Measurements from ENCODE around the gene ZCCHC12. TPM values are rescaled to one million over a fixed set of nuclear protein-coding genes. Genes with fewer than 3 reads are reported as not detected.
"Not testable (repeated sequence)": the region's sequence is repeated elsewhere in the genome, so short reads cannot be mapped to it uniquely, and the experiment has no call there.

The ZCCHC12 gene
- total RNA-seq (2014; rRNA removed), result 0.19 TPM in 1 of 2 replicates, not detected in the other
- polyA plus RNA-seq (2012), result 0.04 TPM

DNA sequence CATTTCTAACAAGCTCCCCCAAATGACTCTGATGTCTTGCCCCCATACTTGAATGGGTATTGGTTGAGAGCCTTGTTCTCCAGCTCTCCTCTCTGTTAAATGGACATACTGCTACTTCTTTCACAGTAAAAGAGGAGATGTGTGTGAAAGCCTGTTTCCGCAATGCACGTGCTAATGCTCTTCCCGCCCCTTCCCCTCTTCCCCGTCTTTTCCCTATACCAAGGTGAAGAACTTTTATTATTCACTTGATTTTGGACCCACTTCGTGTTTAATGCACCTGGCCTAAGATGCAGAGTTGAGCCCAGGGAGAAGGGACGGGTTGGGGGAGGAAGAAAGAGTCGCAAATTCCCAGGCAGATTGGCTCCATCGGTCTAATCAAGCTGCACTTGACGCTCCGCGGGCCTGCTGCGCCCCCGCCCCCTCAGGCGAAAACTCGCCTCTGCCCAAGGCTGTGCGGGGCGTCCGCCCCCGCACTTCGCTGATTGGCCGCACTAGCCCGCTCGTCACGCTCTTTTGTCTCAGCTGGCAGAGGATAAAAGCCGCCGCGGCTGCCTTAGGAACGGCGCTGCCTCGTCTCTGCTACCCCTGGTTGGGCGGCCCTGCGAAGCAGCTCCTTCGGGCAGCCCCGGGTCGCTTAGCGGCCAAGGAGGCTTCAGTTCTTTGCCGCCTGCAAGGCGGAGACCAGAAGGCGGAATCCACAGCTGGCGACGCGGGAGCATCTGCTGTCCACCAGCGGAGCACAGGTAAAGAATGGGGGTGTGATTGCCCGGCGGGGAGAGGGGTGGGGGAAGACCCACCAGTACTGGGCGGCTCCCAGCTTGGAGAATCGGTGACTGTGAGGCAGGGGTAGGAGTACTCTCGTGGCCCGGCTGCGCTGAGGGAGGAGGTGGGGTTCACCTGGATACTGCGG is at the start of gene ZCCHC12:
TSS of gene ZCCHC12 (plus strand) at position 562 of the 910 bp plus-strand sequence. CDS start 1,421 bp downstream, outside the sequence.
- DNase-seq (ENCODE audit: low read depth), result no peak

- DNase-seq (ENCODE audit: low read depth), result no peak
Measured at GRCh38 chrX:118779581-118779980, 44.0 kb upstream of the ZCCHC12 start.

DNA sequence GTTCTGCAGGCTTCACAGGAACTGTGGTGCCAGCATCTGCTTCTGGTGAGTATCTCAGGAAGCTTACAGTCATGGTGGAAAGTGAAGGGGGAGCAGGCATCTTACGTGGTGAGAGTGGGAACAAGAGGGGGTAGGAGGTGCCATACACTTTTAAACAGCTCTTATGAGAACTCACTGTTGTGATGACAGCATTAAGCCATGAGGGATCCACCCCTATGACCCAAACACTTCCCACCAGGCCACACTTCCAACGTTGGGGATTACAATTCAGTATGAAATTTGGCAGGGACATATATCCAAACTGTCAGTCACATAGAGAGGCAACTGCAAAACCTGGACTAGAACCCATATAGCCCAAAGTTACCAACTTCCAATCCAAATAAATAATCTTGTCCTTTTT is 43.1 kb upstream of the ZCCHC12 start:
- no peak for DNase-seq (ENCODE audit: low read depth)

DNA sequence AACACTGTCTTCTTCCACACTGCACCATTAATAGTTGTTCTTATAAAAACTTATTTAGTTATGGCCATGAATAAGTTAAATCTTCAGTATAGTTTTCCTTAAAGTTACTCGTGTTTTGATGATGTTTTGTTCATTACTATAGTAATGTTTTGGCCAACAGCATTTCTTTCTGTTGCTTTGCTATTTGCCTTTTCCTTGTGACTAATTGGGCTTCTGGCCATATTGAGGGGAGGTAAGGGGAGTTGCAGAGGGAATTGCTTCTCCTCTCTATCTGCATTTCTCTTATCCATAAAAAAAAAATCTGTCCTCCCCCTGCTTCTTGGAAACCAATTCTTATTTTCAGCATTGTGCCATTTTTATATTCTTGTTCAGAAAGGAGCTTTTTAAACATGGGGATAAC is 42.7 kb upstream of the ZCCHC12 start:
- DNase-seq (ENCODE audit: low read depth), result no peak

DNA sequence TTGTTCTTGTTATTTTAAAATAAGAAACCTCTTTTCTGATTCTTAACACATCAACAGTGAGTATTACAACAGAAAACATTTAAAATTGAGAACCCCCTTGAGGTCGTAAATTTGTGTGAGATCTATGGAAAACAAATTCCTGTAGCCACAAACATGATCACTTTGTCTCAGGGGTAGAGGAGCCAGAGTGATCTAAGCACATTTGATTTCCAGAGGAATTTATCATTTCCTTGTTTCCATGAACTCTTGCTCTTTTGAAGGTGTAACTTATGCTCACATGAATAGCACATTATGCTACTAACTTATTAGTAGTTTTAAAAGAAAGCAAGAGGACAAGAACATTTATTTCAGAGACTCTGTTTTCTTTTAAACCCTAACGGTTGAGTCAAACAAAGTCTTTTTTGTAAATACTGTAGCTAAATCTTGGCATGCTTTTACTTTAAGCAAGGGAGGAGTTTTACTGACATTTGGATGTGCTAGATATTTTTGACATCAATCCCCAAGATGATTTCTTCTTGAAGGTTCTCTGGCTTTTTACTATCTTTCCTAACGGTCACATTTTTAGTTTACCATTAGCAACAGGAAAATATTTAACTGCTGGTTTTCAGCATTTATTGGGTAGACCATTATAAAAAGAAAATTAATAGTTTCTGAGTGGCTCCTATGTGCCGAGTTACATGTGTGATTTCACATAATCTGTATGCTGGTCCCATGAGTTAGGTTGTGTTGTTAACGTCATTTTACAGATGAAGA is 27.9 kb upstream of the ZCCHC12 start:
- no peak for DNase-seq (ENCODE audit: low read depth)

DNA sequence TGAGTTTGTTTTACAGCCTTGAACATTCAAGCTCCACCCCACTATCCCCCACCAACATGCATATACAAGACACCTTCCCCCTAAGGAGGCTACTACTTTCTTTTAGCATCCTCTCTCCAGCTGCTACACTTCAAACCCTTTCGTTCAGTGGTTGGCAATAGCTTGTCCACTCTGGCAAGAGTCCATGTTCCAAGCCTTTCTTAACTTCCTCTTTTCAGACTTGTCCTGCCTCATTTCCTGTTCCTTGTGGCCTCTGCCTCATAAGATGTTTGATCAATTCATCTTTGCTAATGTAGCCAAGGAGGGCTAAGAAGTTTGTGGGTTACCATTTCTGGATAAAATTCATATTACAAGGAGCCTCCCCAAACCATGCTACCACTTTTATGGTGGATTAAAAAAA is 20.8 kb upstream of the ZCCHC12 start:
- no peak for DNase-seq (ENCODE audit: low read depth)

- DNase-seq (ENCODE audit: low read depth), result peak; percentile 47
Measured at GRCh38 chrX:118807151-118808017, 16.2 kb upstream of the ZCCHC12 start.

GRCh38 chrX:118817257-118817656 is 6.4 kb upstream of the ZCCHC12 start:
- DNase-seq (ENCODE audit: low read depth), result not testable (repeated sequence)

- no peak for DNase-seq (ENCODE audit: low read depth)
Measured at GRCh38 chrX:118824173-118824730, 628 bp downstream of the ZCCHC12 start.

- DNase-seq (ENCODE audit: low read depth), result no peak
Measured at GRCh38 chrX:118825227-118825626, 1.6 kb downstream of the ZCCHC12 start.

- DNase-seq (ENCODE audit: low read depth), result peak; percentile 29
Measured at GRCh38 chrX:118839334-118839958, 15.8 kb downstream of the ZCCHC12 start.

DNA sequence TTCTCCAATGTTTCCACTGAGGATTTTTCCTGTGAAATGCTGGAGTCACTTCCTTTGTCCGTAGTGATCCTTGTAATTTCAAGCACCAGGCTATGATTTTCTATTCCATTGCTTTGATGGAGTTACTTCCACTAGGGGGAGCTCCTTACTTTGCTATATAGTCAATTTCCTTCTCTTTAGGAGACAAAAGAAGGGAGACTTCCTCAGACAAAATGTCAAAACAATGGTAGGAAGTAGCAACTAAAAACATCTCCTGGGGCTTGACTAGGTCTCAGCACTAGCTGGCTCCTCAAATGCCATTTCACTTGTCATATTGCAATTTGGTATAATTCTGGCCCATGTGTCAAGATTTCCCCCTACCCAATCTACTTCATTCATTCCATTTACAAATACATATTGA is 24.1 kb downstream of the ZCCHC12 start:
- DNase-seq (ENCODE audit: low read depth), result peak; percentile 30

DNA sequence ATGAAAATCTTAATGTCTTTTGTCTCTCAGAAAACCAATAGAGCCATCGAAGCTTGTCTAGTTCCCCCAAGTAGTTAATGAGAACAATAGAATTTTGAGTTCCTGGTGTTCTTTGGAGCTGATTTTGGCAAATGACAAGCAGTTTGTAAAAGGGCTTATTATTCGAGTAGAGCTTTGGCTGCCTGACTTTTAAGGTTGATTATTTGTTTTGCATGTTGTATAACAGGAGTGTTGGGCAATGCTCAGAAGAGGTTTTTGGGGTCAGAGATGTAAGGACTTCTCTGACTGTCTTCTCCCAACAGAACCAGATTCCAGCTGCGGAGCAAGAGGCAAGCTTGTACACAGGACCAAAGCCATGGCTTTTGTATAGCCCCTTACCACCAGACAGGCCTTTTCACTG is 30.0 kb downstream of the ZCCHC12 start:
- DNase-seq (ENCODE audit: low read depth), result no peak

DNA sequence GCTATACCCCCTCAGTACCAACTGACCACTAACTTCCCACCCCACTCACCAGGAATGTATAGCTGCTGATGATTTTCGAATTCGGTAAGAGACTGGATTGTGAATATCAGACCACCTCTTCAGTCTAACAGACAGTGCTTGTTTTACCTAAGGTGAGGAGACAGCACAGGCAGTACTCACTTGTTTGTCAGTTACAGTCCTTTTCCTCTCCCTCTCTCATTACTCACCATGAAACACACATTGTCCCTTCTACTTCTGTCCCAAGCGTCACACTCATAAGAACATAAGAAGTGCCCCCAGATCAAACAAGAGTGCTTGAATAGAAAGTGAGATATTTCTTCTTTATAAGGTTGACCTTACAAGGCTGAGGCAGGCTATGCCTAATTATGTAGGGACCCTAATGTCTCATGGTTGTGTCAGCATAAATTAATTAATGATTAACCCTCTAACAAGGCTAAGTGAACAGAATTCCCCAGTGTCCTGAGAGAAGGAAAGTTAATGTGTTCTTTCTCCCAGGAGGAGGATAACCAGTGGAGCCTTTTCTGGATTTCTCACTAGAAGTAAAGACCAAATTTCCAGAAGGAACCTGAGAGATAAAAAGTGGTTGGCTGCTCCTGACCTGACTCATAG is 32.2 kb downstream of the ZCCHC12 start:
- DNase-seq (ENCODE audit: low read depth), result no peak

DNA sequence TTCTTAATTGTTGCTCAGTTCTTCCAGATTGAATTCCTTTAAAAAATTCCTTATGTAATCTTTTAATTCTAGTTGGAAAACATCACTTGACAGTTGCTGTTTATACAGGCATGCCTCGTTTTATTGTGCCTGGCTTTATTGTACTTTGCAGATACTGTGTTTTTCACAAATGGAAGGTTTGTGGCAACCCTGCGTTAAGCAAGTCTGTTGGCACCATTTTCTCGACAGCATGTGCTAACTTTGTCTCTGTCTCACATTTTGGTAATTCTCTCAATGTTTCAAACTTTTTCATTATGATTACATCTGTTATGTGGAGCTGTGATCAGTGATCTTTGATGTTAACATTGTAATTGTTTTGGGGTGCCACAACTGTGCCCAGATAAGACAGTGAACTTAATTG is 33.4 kb downstream of the ZCCHC12 start:
- DNase-seq (ENCODE audit: low read depth), result no peak

DNA sequence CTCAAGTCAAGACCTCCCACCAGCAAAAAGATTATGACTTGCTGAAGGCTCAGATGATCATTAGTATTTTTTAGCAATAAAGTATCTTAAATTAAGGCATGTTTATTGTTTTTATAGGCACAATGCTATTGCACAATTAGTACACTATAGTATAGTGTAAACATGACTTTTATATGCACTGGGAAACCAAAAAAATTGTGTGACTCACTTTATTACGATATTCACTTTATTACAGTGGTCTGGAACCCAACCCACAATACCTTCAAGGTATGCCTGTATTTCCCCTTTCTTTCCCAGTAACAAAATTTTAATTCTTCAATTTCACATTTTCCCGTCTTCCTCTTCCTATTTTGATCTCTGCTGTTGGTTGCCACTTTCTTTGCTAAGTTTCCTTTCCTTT is 37.7 kb downstream of the ZCCHC12 start:
- no peak for DNase-seq (ENCODE audit: low read depth)

GRCh38 chrX:118862091-118862490 is 38.5 kb downstream of the ZCCHC12 start:
- no peak for DNase-seq (ENCODE audit: low read depth)

DNA sequence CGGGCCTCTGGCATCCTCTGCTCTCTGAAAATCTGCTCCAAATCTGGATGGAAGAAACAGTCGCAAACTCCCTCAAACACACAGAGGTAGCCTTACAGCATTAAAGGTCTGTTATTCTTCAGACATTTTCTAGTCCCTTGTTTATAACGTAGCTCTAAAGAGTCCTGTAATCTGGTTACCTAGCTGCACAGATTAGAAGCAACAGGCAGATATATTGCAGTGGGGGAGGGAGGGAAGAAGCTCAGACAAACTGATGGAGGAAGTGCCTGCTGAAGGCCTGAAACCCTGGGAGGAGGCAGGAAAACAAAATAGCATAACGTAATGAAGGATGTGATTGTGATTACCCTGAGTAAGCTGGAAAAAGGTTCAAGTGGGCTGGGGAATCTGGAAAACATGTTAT is 39.4 kb downstream of the ZCCHC12 start:
- no peak for DNase-seq (ENCODE audit: low read depth)

DNA sequence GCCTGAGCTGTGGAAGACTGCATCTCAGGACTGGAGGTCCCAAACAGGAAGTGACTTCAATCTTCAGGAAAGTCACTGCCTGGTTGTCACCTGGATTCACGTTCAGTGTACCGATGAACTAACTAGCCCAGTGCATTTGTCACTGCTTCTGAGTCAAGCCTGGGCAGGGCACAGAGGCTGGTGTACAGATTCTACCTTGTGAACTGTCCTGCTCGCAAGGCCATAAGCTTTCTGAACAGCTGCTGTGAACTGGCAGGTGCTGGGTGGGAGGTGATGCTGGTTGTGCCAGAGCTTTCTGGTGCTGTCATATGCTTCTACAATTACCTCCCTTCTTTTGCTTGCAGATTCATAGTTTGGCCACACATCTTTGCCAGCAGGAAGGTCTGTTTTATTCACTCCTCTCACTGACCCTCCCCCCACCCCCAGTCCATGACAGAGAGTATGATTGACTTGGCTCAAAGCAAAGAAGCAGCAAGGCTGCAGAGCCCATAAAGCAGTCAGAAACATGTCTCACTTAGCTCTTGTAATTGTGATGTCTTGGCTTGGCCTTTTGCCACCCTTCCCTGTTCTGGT is 40.5 kb downstream of the ZCCHC12 start:
- no peak for DNase-seq (ENCODE audit: low read depth)

- DNase-seq (ENCODE audit: low read depth), result no peak
Measured at GRCh38 chrX:118865231-118865630, 41.6 kb downstream of the ZCCHC12 start.
